Gastroesophageal sphincter (tissue), 4 donors: Measurements from ENCODE around the gene RPL11. TPM values are rescaled to one million over a fixed set of nuclear protein-coding genes. Genes with fewer than 3 reads are reported as not detected.

Source experiments
- ATAC-seq: fragments of 150-250 bp; one replicate; pipeline ENCODE4 v1.9.1; 2016; ENCODE audit warnings: mild to moderate bottlenecking, moderate library complexity
- H3K27ac ChIP-seq, 4 donors: fragments of 200-600 bp; sonication (generic) in 3 of 4; 1 replicate in 3 of 4; 2 replicates in 1 of 4; pipeline ENCODE4 v1.5.1; 2016 to 2019
- H3K27me3 ChIP-seq: fragments of 200-600 bp; sonication (generic); one replicate; pipeline ENCODE4 v1.5.1; 2019
- H3K36me3 ChIP-seq, 2 donors: fragments of 200-600 bp; sonication (generic); one replicate each; pipeline ENCODE4 v1.5.1; 2019; ENCODE audit warnings: control low read depth in 1 of 2
- H3K4me1 ChIP-seq, 3 donors: fragments of 200-600 bp; sonication (generic); 1 replicate in 2 of 3; 2 replicates in 1 of 3; pipeline ENCODE4 v1.5.1; 2016 to 2019; ENCODE audit warnings: control low read depth in 2 of 3
- H3K4me3 ChIP-seq, 2 donors: fragments of 200-600 bp; sonication (generic); one replicate each; pipeline ENCODE4 v1.5.1; 2019; ENCODE audit warnings: mild to moderate bottlenecking in 1 of 2, moderate library complexity in 1 of 2
- H3K9me3 ChIP-seq, 3 donors: fragments of 200-600 bp; sonication (generic); one replicate each; pipeline ENCODE4 v1.5.1; 2017 to 2019; ENCODE audit warnings: control low read depth in 2 of 3
- CTCF ChIP-seq, 4 experiments: fragments of 200-600 bp in 2 of 4; fragments of 450-650 bp in 2 of 4; sonication (generic) in 1 of 4; IDR thresholded peaks; one replicate each; pipeline ENCODE4 v1.5.1; 2017 to 2019; ENCODE audit warnings: antibody characterized with exemption in 4 of 4, mild to moderate bottlenecking in 2 of 4, moderate library complexity in 2 of 4
- EP300 ChIP-seq: sonication (generic); formaldehyde crosslinking; IDR thresholded peaks from one replicate; pipeline ENCODE4 v1.6.1; 2017; ENCODE audit warnings: antibody characterized with exemption, mild to moderate bottlenecking
- POLR2A ChIP-seq, 2 donors: fragments of 450-650 bp; IDR thresholded peaks; one replicate each; pipeline ENCODE4 v1.6.1; 2017; ENCODE audit warnings: antibody characterized with exemption in 2 of 2, mild to moderate bottlenecking in 2 of 2, moderate library complexity in 1 of 2
- POLR2AphosphoS5 ChIP-seq: sonication (generic); formaldehyde crosslinking; IDR thresholded peaks from one replicate; pipeline ENCODE4 v1.6.1; 2017; ENCODE audit warnings: antibody characterized with exemption
- WGBS, 2 donors: methylation state at CpG; one replicate each; pipeline ENCODE4 v1.1.5; 2018; ENCODE audit warnings: low coverage in 1 of 2; 5-methylcytosine and 5-hydroxymethylcytosine counted together
- total RNA-seq, 4 donors: library from RNA; depleted of rRNA; stranded (reverse); fragments of >200 nt; gene quantifications; one replicate each; pipeline ENCODE4 v1.1.0, GENCODE V29; 2016

RPL11 gene
- total RNA-seq, 4 donors from 2014 or later, result 636 to 1,268 (median 935) TPM

GRCh38 chr1:23698466-23698865, 6.9 kb downstream of the RPL11 start:
- Histone ChIP-seq H3K4me3 (no peak overlapping the region), H3K27me3 (no peaks in the 10 kb centered on the region), H3K36me3 (peaks cover 2 to 98% of the 10 kb centered on the region in 2 donors), H3K9me3 (no peaks in the 10 kb centered on the region), H3K4me1 (peaks cover 0 to 58% (median under 1%) of the 10 kb centered on the region in 3 donors), H3K27ac (no peak overlapping the region)
- WGBS, 2 donors, result 80 to 88% methylated on average over 5 of the region's 5 CpGs
- ATAC-seq, result no peak
- TF ChIP-seq POLR2A (IDR thresholded peaks at IDR 0.05) (no peak), POLR2AphosphoS5 (no peak), EP300 (no peak), CTCF (IDR thresholded peaks at IDR 0.05) (no peak)

GRCh38 chr1:23699280-23700179, 7.9 kb downstream of the RPL11 start:
- Histone ChIP-seq H3K4me1 (peaks cover 0 to 48% (median 0%) of the 10 kb centered on the region in 3 donors), H3K27me3 (no peaks in the 10 kb centered on the region), H3K4me3 (no peak overlapping the region), H3K9me3 (no peaks in the 10 kb centered on the region), H3K36me3 (peaks cover 1 to 92% of the 10 kb centered on the region in 2 donors), H3K27ac (no peak overlapping the region)
- no peak for ATAC-seq
- TF ChIP-seq EP300 (no peak), CTCF (IDR thresholded peaks at IDR 0.05) (no peak)
- WGBS, 2 donors, result 65 to 70% methylated on average over 2 to 7 of the region's 7 CpGs

- WGBS, 2 donors, result 100% methylated on average over 1 of the region's 2 CpGs; no CpG with 5 or more reads in 1 of the 2 donors
- TF ChIP-seq CTCF (IDR thresholded peaks at IDR 0.05) (no peak), POLR2A (IDR thresholded peaks at IDR 0.05) (no peak), POLR2AphosphoS5 (no peak), EP300 (no peak)
- Histone ChIP-seq H3K27ac (no peak overlapping the region), H3K4me1 (peaks cover 0 to 30% (median 0%) of the 10 kb centered on the region in 3 donors), H3K27me3 (no peaks in the 10 kb centered on the region), H3K9me3 (no peaks in the 10 kb centered on the region), H3K4me3 (no peak overlapping the region), H3K36me3 (peaks cover 0 to 91% of the 10 kb centered on the region in 2 donors)
- no peak for ATAC-seq
Observed at GRCh38 chr1:23701310-23701709, 9.7 kb downstream of the RPL11 start.

GRCh38 chr1:23701996-23702395, 10.4 kb downstream of the RPL11 start:
- 78 to 85% methylated on average over 5 of the region's 5 CpGs for WGBS, 2 donors
- TF ChIP-seq POLR2AphosphoS5 (no peak), EP300 (no peak), CTCF (IDR thresholded peaks at IDR 0.05) (no peak), POLR2A (IDR thresholded peaks at IDR 0.05) (no peak)
- no peaks in the 10 kb centered on the region for H3K9me3 ChIP-seq
- no peak overlapping the region for H3K4me3 ChIP-seq
- ATAC-seq, result peak; percentile 76
- peaks cover 0 to 23% (median 0%) of the 10 kb centered on the region in 3 donors for H3K4me1 ChIP-seq
- no peak overlapping the region for H3K27ac ChIP-seq
- H3K27me3 ChIP-seq, result no peaks in the 10 kb centered on the region
- H3K36me3 ChIP-seq, result peaks cover 0 to 85% of the 10 kb centered on the region in 2 donors
